GM12801 (cell line): Measurements from ENCODE around the gene TCEANC.

ENCODE experiments used
- CTCF ChIP-seq: IDR thresholded peaks from one replicate; pipeline ENCODE4 v1.5.1; 2011; ENCODE audit warnings: control low read depth; ENCODE audit not compliant: insufficient read length; ENCODE audit errors: extremely low read depth

Gene TCEANC

GRCh38 chrX:13673016-13673415, 20.1 kb downstream of the TCEANC start:
- TF ChIP-seq CTCF = no peak

- no peak for TF ChIP-seq CTCF
These were observed 23.9 kb downstream of the TCEANC start for GRCh38 chrX:13676885-13677284.

GRCh38 chrX:13681595-13681994, 28.7 kb downstream of the TCEANC start:
- TF ChIP-seq CTCF = no peak

- TF ChIP-seq CTCF = no peak
These were observed 31.4 kb downstream of the TCEANC start for GRCh38 chrX:13684361-13684760.

- TF ChIP-seq CTCF = no peak
These were observed 32.3 kb downstream of the TCEANC start for GRCh38 chrX:13685126-13685763.

GRCh38 chrX:13687203-13687602, 34.3 kb downstream of the TCEANC start:
- no peak for TF ChIP-seq CTCF

- TF ChIP-seq CTCF = no peak
These were observed 35.5 kb downstream of the TCEANC start for GRCh38 chrX:13688384-13688957.
